A673 (cell line): ENCODE measurements around the gene PKP1.

ENCODE experiments used
- EZH2 ChIP-seq: fragments of 200-600 bp; sonication (generic); IDR thresholded peaks from 2 replicates; pipeline ENCODE4 v1.6.1; 2017; ENCODE audit warnings: borderline replicate concordance, low read depth, mild to moderate bottlenecking, mixed read lengths, antibody characterized with exemption, low read length; ENCODE audit not compliant: poor library complexity, severe bottlenecking
- TF ChIP-seq, protein P1 (sequence below): fragments of 300-800, 200-600 bp; sonication (generic); conservative IDR thresholded peaks from 2 replicates; pipeline ENCODE4 v1.5.1; 2017; ENCODE audit warnings: low read depth, mild to moderate bottlenecking, antibody characterized with exemption, low read length, moderate library complexity, mixed read lengths

DNA sequence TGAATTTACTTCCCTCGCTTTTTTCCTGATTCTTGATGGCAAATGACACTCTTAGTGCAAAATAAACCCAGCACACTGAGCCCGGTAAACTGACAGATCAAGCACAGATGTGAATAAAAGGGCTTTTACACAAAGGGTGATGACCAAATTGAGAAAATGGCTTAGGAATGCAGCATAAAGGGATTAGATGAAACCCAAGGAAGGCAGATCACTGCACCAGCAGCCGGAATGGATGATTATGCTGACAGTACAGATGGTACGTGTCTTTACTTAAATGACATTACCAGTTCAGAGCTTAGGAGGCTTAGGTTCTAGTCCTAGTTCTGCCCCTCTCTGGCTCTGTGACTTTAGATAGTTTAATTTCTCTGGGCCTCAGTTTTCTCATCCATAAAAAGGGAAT lies 12.0 kb downstream of the PKP1 start:
- TF ChIP-seq EZH2 = no peak
- TF ChIP-seq, protein P1, sequence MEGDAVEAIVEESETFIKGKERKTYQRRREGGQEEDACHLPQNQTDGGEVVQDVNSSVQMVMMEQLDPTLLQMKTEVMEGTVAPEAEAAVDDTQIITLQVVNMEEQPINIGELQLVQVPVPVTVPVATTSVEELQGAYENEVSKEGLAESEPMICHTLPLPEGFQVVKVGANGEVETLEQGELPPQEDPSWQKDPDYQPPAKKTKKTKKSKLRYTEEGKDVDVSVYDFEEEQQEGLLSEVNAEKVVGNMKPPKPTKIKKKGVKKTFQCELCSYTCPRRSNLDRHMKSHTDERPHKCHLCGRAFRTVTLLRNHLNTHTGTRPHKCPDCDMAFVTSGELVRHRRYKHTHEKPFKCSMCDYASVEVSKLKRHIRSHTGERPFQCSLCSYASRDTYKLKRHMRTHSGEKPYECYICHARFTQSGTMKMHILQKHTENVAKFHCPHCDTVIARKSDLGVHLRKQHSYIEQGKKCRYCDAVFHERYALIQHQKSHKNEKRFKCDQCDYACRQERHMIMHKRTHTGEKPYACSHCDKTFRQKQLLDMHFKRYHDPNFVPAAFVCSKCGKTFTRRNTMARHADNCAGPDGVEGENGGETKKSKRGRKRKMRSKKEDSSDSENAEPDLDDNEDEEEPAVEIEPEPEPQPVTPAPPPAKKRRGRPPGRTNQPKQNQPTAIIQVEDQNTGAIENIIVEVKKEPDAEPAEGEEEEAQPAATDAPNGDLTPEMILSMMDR = no peak
